Central memory CD8-positive, alpha-beta T cell (primary cell): Measurements from ENCODE around the gene NECAB2.
A peak's percentile ranks its signal among the peaks of the same experiment; 100 is the strongest.

ENCODE experiments used
- ATAC-seq: fragments of 150-1000 bp; cut with Tn5 transposase; replicated peaks from 2 replicates; pipeline ENCODE4 v1.10.0; 2022; ENCODE audit warnings: mild to moderate bottlenecking, moderate FRiP score, moderate number of reproducible peaks; ENCODE audit not compliant: poor library complexity, severe bottlenecking; ENCODE audit errors: extremely low read depth
- DNase-seq, 2 donors: peaks; one replicate each; pipeline ENCODE4 v3.0.0; 2021; ENCODE audit warnings: low spot score in 2 of 2
- H3K27ac Mint-ChIP-seq: one replicate; pipeline ENCODE4 v1.8.0; 2022; ENCODE audit warnings: low read depth, mild to moderate bottlenecking, moderate library complexity, mixed read lengths
- H3K27me3 Mint-ChIP-seq: one replicate; pipeline ENCODE4 v1.8.0; 2022; ENCODE audit warnings: mixed read lengths
- H3K36me3 Mint-ChIP-seq: one replicate; pipeline ENCODE4 v1.8.0; 2022; ENCODE audit warnings: mild to moderate bottlenecking, moderate library complexity, mixed read lengths; ENCODE audit not compliant: insufficient read depth
- H3K4me1 Mint-ChIP-seq: one replicate; pipeline ENCODE4 v1.8.0; 2022; ENCODE audit warnings: mixed read lengths
- H3K4me3 Mint-ChIP-seq: one replicate; pipeline ENCODE4 v1.8.0; 2022; ENCODE audit warnings: mild to moderate bottlenecking, moderate library complexity, mixed read lengths
- H3K9me3 Mint-ChIP-seq: one replicate; pipeline ENCODE4 v1.8.0; 2022; ENCODE audit warnings: mixed read lengths

NECAB2 gene

DNA sequence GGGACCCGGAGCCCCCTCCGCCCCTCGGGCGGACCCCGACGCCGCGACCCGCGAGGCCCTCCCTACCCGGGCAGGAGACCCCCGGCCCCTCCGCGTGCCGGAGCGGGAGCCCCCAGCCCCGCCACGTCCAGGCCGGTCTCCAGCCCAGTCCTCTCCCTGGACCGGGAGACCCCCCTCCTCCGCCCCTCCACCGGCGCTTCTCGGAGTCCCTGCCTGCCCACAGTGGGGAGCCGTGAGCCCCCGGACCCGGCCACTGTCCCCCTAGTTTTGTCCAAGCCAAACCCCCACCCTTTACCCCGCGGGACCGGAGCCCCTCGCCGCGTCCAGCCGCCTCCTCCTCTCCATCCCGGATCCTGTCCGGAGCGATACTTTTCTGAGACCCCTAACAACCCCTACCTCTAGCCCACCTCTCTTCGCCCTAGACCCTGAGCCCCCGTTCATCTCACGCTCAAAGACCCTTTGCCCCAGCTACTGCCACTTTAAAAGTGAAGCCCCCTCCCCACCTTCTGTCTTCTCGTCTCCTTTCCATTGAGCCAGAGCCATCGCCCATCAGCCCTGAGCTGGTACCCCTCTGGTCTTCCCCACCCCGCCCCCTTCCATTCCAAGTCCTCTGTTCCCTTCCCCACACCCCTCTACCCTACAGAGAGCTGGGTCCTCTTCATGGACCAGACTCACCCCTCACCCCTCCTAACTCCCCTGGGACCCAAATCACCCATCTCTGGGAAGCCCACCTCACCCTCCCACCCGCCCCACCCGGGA, 1.0 kb downstream of the NECAB2 start:
- Mint-ChIP-seq H3K27ac (no peak overlapping the region), H3K4me3 (no peak overlapping the region), H3K27me3 (peaks cover 38% of the 10 kb centered on the region), H3K9me3 (no peaks in the 10 kb centered on the region), H3K36me3 (no peaks in the 10 kb centered on the region), H3K4me1 (peaks cover 6% of the 10 kb centered on the region)
- DNase-seq, result no peak
- no peak for ATAC-seq

DNA sequence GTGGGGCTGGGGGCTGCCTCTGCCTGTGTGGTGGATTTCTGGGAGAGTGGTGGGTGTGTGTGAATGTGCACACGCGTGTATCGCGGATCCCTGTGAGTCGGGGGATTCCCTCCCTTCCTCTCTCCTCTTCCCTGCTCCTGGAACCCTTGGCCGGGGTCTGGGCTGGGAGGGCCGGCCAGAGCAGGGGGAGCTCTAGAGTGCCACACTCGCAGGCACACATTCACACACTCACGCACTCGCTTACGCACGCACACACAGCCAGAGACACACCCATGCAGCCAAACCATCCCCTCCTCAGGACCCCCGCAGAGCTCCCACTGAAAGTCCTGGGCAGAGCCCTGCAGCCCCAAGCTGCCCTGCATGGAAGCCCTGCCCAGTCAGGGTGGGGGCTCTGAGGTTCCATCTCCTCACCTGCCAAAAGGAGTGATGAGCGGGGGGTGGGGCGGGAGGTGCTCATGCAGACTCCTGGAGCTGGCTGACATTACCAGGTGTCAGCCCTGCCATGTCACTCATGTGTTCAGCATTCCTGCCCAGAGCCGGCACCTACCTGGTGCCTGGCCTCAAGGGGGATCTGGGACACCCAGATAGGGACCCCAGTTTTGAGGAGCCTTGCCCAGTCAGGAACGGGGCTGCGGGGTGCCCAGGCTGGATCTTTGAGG, 1.9 kb downstream of the NECAB2 start:
- Mint-ChIP-seq H3K36me3 (no peaks in the 10 kb centered on the region), H3K4me3 (peak overlapping the region; percentile 44), H3K4me1 (peaks cover 6% of the 10 kb centered on the region), H3K27ac (no peak overlapping the region), H3K27me3 (peaks cover 44% of the 10 kb centered on the region), H3K9me3 (no peaks in the 10 kb centered on the region)
- ATAC-seq (no peak), DNase-seq (no peak)

DNA sequence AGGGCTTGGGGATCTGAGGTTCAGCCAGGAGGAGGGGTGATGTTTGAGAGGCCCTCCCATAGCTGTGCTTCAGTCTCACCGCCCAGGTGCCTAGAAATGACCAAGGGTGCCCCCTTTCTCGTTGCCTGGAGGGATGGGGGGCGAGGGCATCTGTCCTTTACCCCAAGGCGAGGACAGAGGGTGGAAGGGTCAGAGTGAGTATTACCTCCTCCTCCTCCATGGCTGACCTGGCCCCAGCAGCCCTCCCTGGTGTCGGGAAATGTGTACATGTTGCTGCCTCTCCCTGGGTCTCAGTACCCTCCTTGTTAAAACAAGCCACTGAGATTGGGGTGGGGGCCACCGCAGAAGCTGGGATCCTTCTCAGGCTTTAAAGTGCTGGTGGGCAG, 2.4 kb downstream of the NECAB2 start:
- Mint-ChIP-seq H3K4me3 (no peak overlapping the region), H3K9me3 (no peaks in the 10 kb centered on the region), H3K27me3 (peaks cover 44% of the 10 kb centered on the region), H3K4me1 (peaks cover 6% of the 10 kb centered on the region), H3K36me3 (no peaks in the 10 kb centered on the region), H3K27ac (no peak overlapping the region)
- no peak for DNase-seq
- ATAC-seq, result no peak

DNA sequence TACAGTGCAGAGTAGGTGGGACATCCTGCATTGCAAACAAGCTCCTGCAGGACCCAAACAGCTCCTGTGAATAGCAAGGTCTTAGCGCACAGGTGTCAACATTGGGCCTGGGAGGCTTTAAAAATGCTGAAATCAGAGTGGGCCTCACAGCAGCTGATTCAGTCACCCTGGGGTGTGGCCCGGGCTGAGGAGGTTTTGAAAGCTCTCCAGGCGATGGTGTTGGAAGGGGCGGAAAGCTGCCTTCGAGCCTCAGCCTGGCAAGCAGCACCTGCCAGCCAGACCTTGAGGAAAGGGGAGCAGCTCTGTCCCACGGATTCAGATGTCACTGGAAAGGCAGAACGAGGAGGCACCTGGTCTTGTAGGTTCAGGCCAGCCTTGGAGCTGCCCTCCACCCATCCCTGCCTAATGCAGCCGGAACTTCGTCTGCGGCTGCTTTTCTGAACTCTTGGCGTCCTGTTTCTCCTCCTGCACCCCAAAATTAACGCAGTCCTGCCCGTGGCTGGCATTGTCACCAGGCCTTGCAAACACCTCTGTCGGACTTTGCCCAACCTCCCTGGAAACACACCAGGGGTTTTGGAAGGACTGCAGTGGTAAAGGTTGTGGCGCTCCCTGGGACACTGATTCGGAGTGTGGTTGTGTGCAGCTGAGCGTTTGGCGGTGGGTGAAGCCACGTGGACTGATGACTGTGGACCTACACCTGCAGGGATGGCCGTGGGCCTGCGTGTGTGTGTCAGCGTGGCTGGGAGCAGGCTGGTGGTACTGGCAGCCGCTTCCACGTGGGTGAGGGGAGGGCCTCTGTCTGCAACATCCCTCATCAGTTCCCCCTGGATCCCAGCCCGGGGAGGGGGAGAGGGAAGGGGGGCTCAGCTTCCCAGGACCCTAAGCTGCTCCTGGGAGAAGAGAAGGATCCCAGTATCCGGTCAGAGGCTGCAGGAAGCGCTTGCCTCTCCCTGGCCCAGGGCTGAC, 3.4 kb downstream of the NECAB2 start:
- Mint-ChIP-seq H3K36me3 (no peaks in the 10 kb centered on the region), H3K4me1 (peaks cover 6% of the 10 kb centered on the region), H3K27me3 (peaks cover 44% of the 10 kb centered on the region), H3K4me3 (no peak overlapping the region), H3K9me3 (no peaks in the 10 kb centered on the region), H3K27ac (no peak overlapping the region)
- DNase-seq (no peak), ATAC-seq (no peak)

DNA sequence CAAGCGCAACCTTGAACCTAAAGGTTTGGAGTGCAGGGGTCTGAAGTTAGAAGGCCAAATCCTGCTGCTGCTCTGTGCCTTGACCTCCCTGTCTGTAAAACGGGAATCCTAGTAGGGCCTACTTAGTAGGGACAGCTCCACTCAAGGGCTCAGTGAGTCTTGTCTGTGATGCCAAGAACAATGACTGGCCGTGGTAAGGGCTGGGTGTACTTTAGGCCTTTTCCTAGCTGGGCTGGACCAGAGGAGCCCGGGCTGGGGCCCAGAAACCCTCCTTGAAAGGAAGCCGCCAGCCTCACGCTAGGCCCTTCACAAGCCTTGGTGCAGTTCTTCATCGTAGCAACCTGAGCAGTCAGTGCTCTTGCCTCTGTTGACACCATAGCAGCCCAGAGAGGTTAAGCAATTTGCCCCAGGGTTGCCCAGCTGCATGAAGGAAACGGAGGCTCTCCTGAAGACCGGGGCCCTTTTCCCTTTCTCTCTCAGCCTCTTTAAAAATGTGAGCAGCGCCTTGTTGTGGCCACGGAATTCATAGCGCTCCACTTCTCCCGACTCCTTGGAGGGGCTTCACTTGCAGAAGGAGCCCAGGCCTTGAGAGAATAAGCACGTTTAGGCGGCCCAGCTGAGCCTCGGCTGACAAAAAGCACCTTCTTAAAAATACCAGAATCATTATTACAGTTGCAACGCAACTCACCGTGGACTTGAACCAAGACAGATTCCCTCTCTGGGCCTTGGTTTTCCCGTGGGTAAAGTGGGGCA, 4.4 kb downstream of the NECAB2 start:
- Mint-ChIP-seq H3K27ac (no peak overlapping the region), H3K27me3 (peaks cover 42% of the 10 kb centered on the region), H3K4me3 (no peak overlapping the region), H3K9me3 (no peaks in the 10 kb centered on the region), H3K4me1 (peaks cover 6% of the 10 kb centered on the region), H3K36me3 (no peaks in the 10 kb centered on the region)
- DNase-seq, result no peak
- no peak for ATAC-seq

DNA sequence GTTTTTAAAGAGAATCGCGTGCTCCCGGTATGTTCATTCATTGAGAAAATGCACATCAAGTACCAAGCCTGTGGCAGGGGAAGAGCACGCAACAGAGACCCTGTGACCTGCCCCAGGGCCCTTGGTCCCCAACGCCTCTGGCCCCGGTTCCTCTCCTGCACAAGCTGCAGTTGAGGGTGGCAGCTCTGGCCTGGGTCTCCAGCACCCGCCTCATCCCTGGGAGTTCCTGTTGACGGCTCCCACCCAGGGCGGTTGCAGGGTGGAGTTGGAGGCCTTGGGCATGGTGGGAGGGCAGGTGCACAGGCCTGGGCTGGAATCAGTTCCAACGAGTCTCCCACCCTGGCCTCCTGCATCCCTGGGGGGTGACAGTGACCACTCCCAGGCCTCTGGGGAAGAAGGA, 5.0 kb downstream of the NECAB2 start:
- DNase-seq (no peak), ATAC-seq (no peak)
- Mint-ChIP-seq H3K9me3 (no peaks in the 10 kb centered on the region), H3K4me3 (no peak overlapping the region), H3K27ac (no peak overlapping the region), H3K4me1 (peaks cover under 1% of the 10 kb centered on the region), H3K36me3 (no peaks in the 10 kb centered on the region), H3K27me3 (peaks cover 36% of the 10 kb centered on the region)

DNA sequence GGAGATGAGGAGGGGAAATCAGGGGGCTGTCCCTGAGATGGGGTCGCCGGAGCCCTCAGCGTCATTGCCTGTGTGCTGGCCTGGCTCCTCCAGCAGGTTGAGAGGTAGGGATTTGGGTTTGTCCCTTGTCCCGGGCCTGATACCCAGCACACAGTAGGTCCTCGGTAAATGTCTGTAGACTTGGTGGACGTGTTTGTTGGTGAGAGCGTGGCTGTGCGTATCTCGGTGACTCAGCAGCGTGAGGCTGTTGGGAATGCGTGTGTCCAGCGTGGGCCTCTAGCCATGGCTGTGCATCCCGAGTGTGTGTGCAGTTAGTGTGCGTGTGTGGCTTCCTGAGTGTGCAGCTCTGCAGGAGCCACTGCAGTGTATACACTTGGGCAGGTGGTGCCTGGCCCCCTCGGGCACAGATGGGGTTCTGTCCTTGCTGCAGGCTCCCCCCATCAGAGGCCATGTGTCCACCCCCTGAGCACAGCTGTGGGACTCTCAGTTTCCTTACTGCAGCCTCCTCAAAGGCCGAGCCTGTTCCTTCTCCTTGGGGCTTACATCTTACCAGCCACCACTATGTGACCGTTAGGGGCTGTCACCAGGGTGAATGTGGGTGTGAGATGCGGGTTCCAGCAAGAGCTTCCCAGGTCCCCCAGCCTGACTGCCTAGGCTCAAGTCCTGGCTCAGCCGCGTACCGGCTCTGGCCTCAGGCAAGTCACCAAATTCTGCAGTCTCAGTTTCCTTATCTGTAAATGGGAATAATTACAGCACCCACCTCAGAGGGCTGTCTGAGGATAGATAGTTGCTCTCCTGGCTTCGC, 5.7 kb downstream of the NECAB2 start:
- H3K27me3 Mint-ChIP-seq, result peaks cover 34% of the 10 kb centered on the region
- no peak for ATAC-seq
- no peak overlapping the region for H3K4me3 Mint-ChIP-seq
- no peaks in the 10 kb centered on the region for H3K36me3 Mint-ChIP-seq
- H3K9me3 Mint-ChIP-seq, result peaks cover 2% of the 10 kb centered on the region
- DNase-seq, result no peak
- no peaks in the 10 kb centered on the region for H3K4me1 Mint-ChIP-seq
- H3K27ac Mint-ChIP-seq, result no peak overlapping the region

DNA sequence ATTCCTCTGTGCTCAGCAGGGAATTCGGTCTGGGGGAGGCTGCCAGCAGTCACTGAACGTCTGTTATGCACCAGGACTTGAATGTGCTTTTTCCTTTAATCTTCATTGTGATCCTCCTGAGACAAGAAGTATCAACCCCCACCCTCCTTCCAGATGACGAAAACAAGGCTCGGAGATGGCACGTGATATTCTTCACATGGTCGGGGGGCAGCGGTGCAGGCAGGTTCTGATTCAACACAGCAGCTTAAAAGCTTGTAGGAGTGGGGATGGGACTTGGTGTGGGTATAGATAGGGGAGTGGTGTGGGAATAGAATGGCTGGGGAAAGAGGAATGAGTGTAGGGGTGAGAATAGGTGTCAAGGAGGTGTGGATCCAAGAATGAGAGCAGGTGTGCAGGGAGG, 6.4 kb downstream of the NECAB2 start:
- no peaks in the 10 kb centered on the region for H3K4me1 Mint-ChIP-seq
- H3K27me3 Mint-ChIP-seq, result peaks cover 27% of the 10 kb centered on the region
- no peaks in the 10 kb centered on the region for H3K36me3 Mint-ChIP-seq
- H3K4me3 Mint-ChIP-seq, result no peak overlapping the region
- ATAC-seq (no peak), DNase-seq (no peak)
- H3K27ac Mint-ChIP-seq, result no peak overlapping the region
- H3K9me3 Mint-ChIP-seq, result peaks cover 6% of the 10 kb centered on the region

DNA sequence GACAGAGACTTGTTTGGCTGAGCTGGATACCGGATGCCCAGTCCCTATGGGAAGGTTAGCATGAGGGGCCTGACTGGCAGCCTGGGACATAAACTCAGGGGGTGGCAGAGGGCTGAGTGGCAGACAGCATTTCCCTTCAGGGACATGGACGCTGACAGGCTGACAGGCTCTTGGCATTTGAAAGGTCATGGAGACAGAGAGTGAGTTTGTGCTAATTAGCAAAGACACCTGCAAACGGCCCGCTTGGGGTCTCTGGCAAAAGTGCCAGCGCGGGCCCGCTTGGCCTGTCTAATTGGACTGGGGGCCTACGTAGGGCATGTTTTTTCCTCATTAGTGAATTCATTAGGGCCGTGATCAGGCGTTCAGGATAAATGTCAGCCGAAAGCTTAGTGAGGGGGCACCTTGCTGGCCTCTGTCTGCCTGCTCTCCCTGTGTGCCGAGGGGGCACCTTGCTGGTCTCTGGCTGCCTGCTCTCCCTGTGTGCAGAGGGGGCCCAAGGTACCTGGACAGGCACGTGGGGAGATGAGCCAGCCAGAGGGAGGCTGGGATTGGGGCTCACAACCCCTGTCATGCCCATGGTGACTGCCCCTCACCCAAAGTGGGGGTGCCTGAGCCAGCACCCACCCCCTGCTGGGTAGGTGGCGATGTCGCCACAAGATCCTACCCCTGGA, 7.7 kb downstream of the NECAB2 start:
- ATAC-seq (no peak), DNase-seq (no peak)
- Mint-ChIP-seq H3K4me1 (no peaks in the 10 kb centered on the region), H3K27me3 (peaks cover 18% of the 10 kb centered on the region), H3K36me3 (no peaks in the 10 kb centered on the region), H3K4me3 (no peak overlapping the region), H3K9me3 (peaks cover 6% of the 10 kb centered on the region), H3K27ac (no peak overlapping the region)

DNA sequence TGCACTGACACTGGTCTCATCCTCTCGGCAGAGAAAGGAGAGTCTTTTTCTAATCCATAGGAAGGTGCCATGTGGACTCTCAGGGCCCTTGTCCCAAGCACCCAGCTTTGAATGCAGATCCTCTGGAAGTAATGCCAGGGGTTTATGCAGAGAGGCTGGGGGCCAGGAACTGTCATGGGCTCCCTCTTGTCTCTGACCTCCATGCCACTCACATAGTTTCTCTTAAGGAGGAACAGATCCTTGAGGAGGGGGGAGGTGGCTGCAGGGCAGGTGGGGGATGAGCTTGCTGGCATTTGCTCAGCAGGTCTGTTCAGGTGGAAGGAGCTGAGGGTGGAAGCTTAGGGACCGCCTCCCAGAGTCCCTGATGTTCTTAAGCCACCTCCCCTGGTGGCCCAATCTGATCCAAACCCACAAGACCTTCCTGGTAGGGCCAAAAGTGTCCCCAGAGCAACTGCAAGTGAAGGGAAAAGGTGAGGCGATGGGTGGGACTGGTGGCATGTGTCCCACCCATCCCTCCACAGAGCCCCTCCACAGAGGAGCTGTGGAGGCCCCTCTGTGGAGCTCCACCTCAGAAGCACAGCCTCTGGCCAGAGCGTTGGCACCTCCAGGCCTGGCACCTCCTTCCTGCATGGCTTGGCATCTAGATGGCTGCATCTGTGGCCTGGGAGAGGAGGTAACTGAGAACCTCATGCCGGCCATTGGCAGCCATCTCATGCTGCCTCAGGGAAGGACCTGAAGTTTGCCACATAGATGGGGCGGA, 9.2 kb downstream of the NECAB2 start:
- H3K27me3 Mint-ChIP-seq, result peaks cover 18% of the 10 kb centered on the region
- DNase-seq (no peak), ATAC-seq (no peak)
- peaks cover 6% of the 10 kb centered on the region for H3K9me3 Mint-ChIP-seq
- no peak overlapping the region for H3K4me3 Mint-ChIP-seq
- no peaks in the 10 kb centered on the region for H3K4me1 Mint-ChIP-seq
- no peaks in the 10 kb centered on the region for H3K36me3 Mint-ChIP-seq
- no peak overlapping the region for H3K27ac Mint-ChIP-seq
